Transverse colon (tissue), 4 donors: ENCODE results near the gene NPTN. TPM values are rescaled to one million over a fixed set of nuclear protein-coding genes. Genes with fewer than 3 reads are reported as not detected.

Source experiments
- DNase-seq: peaks from one replicate; pipeline ENCODE4 v3.0.0-alpha.2; 2019
- H3K27ac ChIP-seq, 4 donors: fragments of 200-600 bp; sonication (generic); 2 replicates each; pipeline ENCODE4 v1.5.1; 2016 to 2018; ENCODE audit warnings: inconsistent platforms in 4 of 4
- H3K27me3 ChIP-seq: fragments of 200-600 bp; sonication (generic); 2 replicates; pipeline ENCODE4 v1.5.1; 2017; ENCODE audit warnings: inconsistent platforms
- H3K36me3 ChIP-seq, 4 donors: fragments of 200-600 bp; sonication (generic); 2 replicates each; pipeline ENCODE4 v1.5.1; 2017 to 2019; ENCODE audit warnings: inconsistent platforms in 4 of 4
- H3K4me1 ChIP-seq, 4 donors: fragments of 200-600 bp; sonication (generic); 2 replicates each; pipeline ENCODE4 v1.5.1; 2017 to 2020; ENCODE audit warnings: inconsistent platforms in 4 of 4
- H3K4me3 ChIP-seq, 4 donors: fragments of 200-600 bp; sonication (generic); 1 replicate in 1 of 4; 2 replicates in 3 of 4; pipeline versions ENCODE4 v1.5.1 to v1.6.1; 2017 to 2019; ENCODE audit warnings: inconsistent platforms in 4 of 4
- H3K9me3 ChIP-seq, 2 donors: fragments of 200-600 bp; sonication (generic); 2 replicates each; pipeline ENCODE4 v1.5.1; 2017 to 2019; ENCODE audit warnings: inconsistent platforms in 2 of 2
- EP300 ChIP-seq: sonication (generic); formaldehyde crosslinking; IDR thresholded peaks from one replicate; pipeline ENCODE4 v1.6.1; 2017; ENCODE audit warnings: antibody characterized with exemption, low read depth
- POLR2A ChIP-seq: fragments of 450-650 bp; IDR thresholded peaks from one replicate; pipeline ENCODE4 v1.6.1; 2016; ENCODE audit warnings: antibody characterized with exemption, mild to moderate bottlenecking, moderate library complexity
- POLR2AphosphoS5 ChIP-seq, 3 donors: sonication (generic); formaldehyde crosslinking; IDR thresholded peaks; one replicate each; pipeline ENCODE4 v1.6.1; 2016; ENCODE audit warnings: antibody characterized with exemption in 3 of 3
- WGBS, 2 donors: methylation state at CpG; one replicate each; pipeline ENCODE4 v1.1.5; 2018; ENCODE audit warnings: low coverage in 1 of 2; 5-methylcytosine and 5-hydroxymethylcytosine counted together
- in situ Hi-C, 4 donors: fragments of 200-750 bp; cut with MboI; loops; one replicate each; pipeline versions ENCODE4 v1.15.0 to v1.15.1; 2017; ENCODE audit warnings: low sequenced_read_pairs in 3 of 4, low pct_ligation_motif_present in 1 of 4, low pct_unique_long_range_greater_than_20kb in 1 of 4
- intact Hi-C: fragments of 100-400 bp; cut with DNase I; formaldehyde crosslinking; loops from one replicate; pipeline ENCODE4 v1.15.1; 2023; ENCODE audit warnings: low total_unique reads
- total RNA-seq, 4 donors: library from RNA; depleted of rRNA; stranded (reverse); fragments of >200 nt; gene quantifications; one replicate each; pipeline ENCODE4 v1.1.0, GENCODE V29; 2016
- TF ChIP-seq, protein P1 (sequence below), 5 experiments: fragments of 200-600 bp in 3 of 5; fragments of 450-650 bp in 2 of 5; sonication (generic) in 3 of 5; IDR thresholded peaks; 1 replicate in 2 of 5; 2 replicates in 3 of 5; pipeline ENCODE4 v1.5.1; 2016 to 2017; ENCODE audit warnings: antibody characterized with exemption in 5 of 5, inconsistent platforms in 3 of 5, mild to moderate bottlenecking in 2 of 5, moderate library complexity in 1 of 5

NPTN gene
- total RNA-seq, 4 donors from 2014 or later: 77.8 to 187 (median 135) TPM

DNA sequence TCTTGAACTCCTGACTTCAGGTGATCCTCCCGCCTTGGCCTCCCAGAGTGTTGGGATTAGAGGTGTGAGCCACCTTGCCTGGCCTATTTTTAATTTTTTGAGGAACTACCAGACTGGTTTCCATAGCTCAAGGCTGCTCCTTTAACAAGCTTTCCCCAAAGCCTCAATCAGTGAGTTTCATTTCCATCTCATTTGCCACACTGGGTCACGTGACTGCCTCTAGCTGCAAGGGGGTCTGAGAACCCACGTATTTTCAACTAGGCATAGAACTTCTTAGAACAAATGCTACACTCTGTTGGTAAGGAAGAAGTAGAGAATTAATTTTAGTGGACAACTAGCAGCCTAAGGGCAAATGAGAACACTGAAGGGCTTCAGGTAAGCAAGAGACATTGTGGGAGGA lies 47.9 kb upstream of the NPTN start:
- intact Hi-C loops: no loop called here
- in situ Hi-C loops: no loop called here
- WGBS, 2 donors: 63 to 100% methylated on average over 1 to 3 of the region's 3 CpGs
- Histone ChIP-seq H3K36me3 (no peaks in the 10 kb centered on the region), H3K9me3 (no peaks in the 10 kb centered on the region), H3K27me3 (no peaks in the 10 kb centered on the region), H3K4me3 (no peak overlapping the region), H3K27ac (no peak overlapping the region), H3K4me1 (peaks cover 0 to 22% (median 14%) of the 10 kb centered on the region in 4 donors)
- DNase-seq: no peak
- TF ChIP-seq, protein P1, sequence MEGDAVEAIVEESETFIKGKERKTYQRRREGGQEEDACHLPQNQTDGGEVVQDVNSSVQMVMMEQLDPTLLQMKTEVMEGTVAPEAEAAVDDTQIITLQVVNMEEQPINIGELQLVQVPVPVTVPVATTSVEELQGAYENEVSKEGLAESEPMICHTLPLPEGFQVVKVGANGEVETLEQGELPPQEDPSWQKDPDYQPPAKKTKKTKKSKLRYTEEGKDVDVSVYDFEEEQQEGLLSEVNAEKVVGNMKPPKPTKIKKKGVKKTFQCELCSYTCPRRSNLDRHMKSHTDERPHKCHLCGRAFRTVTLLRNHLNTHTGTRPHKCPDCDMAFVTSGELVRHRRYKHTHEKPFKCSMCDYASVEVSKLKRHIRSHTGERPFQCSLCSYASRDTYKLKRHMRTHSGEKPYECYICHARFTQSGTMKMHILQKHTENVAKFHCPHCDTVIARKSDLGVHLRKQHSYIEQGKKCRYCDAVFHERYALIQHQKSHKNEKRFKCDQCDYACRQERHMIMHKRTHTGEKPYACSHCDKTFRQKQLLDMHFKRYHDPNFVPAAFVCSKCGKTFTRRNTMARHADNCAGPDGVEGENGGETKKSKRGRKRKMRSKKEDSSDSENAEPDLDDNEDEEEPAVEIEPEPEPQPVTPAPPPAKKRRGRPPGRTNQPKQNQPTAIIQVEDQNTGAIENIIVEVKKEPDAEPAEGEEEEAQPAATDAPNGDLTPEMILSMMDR (IDR thresholded peaks at IDR 0.05): no peak
- TF ChIP-seq EP300 (no peak), POLR2AphosphoS5 (IDR thresholded peaks at IDR 0.05) (no peak), POLR2A (no peak)

DNA sequence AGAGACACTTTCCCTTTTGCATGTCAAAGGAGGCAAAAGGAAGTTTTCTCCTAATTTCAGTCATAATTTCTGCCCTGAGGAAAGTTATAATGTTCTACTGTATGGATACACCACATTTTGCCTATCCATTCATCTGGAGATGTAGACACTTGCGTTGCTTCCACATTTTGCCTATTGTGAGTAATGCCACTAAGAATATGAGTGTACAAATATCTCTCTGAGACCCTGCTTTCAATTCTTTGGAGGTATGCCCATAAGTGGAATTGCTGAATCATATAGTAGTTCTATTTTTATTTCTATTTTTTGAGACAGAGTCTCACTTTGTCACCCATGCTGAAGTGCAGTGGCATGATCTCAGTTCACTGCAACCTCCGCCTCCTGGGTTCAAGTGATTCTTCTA lies 47.4 kb upstream of the NPTN start:
- in situ Hi-C loops (no loop called here), intact Hi-C loops (no loop called here)
- WGBS, 2 donors: 82 to 100% methylated on average over 2 of the region's 2 CpGs
- H3K4me3 ChIP-seq: no peak overlapping the region
- TF ChIP-seq POLR2AphosphoS5 (IDR thresholded peaks at IDR 0.05) (no peak), POLR2A (no peak), EP300 (no peak)
- TF ChIP-seq, protein P1 (IDR thresholded peaks at IDR 0.05): no peak
- no peak overlapping the region for H3K27ac ChIP-seq
- DNase-seq: no peak
- no peaks in the 10 kb centered on the region for H3K9me3 ChIP-seq
- H3K4me1 ChIP-seq: peaks cover 0 to 16% (median 13%) of the 10 kb centered on the region in 4 donors
- H3K36me3 ChIP-seq: no peaks in the 10 kb centered on the region
- no peaks in the 10 kb centered on the region for H3K27me3 ChIP-seq

DNA sequence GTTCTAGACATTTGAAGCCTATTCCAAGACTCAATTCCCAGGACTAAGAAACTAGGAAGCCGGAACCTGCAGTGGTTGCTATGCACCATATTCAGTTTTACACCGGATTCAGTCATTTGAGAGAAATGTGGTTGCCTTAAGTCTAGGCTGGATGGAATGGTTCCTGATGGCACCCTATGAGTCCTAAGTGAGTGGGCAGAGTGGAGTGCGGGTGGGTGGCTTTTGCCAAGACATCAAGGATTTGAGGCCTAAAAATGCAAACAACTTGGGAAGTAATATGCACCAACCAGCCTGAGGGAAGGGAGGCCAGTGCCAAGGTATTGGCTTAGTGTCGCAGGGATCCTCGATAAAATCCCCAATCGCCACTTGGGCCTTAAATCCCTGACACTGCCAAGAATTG lies 46.8 kb upstream of the NPTN start:
- in situ Hi-C loops: no loop called here
- intact Hi-C loops: no loop called here
- 94% methylated on average over 6 of the region's 6 CpGs; no CpG with 5 or more reads in 1 of the 2 donors for WGBS, 2 donors

DNA sequence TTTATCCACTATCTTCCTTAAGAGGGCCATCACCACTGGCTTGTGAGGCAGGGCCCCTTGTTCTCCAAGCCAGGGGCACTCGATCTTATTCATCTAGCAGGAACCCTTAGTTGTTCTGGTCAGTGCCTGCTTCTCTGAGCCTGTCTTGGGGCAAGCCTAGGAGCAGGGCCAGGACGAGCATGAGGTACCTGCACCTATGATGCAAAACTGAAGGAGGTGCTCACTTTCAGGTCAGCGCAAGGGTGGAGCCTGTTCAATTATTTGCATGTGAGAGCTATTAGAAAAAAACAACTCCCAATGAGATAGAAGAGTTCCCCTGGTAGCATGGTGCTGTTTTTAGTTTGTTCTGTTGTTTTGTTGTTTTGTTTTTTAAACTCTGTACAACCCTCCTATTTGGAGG lies 46.0 kb upstream of the NPTN start:
- Histone ChIP-seq H3K4me1 (peaks cover 0 to 9% (median 7%) of the 10 kb centered on the region in 4 donors), H3K27me3 (no peaks in the 10 kb centered on the region), H3K4me3 (no peak overlapping the region), H3K36me3 (no peaks in the 10 kb centered on the region), H3K27ac (no peak overlapping the region), H3K9me3 (no peaks in the 10 kb centered on the region)
- TF ChIP-seq POLR2AphosphoS5 (IDR thresholded peaks at IDR 0.05): no peak
- TF ChIP-seq, protein P1 (IDR thresholded peaks at IDR 0.05): no peak
- DNase-seq: no peak
- intact Hi-C loops (no loop called here), in situ Hi-C loops (no loop called here)
- WGBS, 2 donors: 80% methylated on average over 3 of the region's 3 CpGs; no CpG with 5 or more reads in 1 of the 2 donors

More for the DNA sequence above, 46.8 kb upstream of the NPTN start:
- H3K4me3 ChIP-seq: no peak overlapping the region
- no peak for DNase-seq
- H3K27me3 ChIP-seq: no peaks in the 10 kb centered on the region
- H3K27ac ChIP-seq: no peak overlapping the region
- H3K9me3 ChIP-seq: no peaks in the 10 kb centered on the region
- no peaks in the 10 kb centered on the region for H3K36me3 ChIP-seq
- peaks cover 0 to 12% (median 9%) of the 10 kb centered on the region in 4 donors for H3K4me1 ChIP-seq
- TF ChIP-seq, protein P1 (IDR thresholded peaks at IDR 0.05): no peak
